Duodenal mucosa (tissue), 2 donors: ENCODE data around the gene NUDC.

Experiments used
- H3K27ac ChIP-seq: one replicate; pipeline ENCODE4 v1.7.0; 2013; ENCODE audit warnings: low read depth, low read length
- H3K27me3 ChIP-seq, 2 donors: one replicate each; pipeline ENCODE4 v1.7.0; 2013; ENCODE audit warnings: low read length in 2 of 2, control low read depth in 1 of 2; ENCODE audit not compliant: insufficient read depth in 2 of 2, control insufficient read depth in 1 of 2
- H3K36me3 ChIP-seq, 2 donors: one replicate each; pipeline ENCODE4 v1.7.0; 2013; ENCODE audit warnings: low read length in 2 of 2, control low read depth in 1 of 2; ENCODE audit not compliant: insufficient read depth in 2 of 2, control insufficient read depth in 1 of 2
- H3K4me1 ChIP-seq, 2 donors: one replicate each; pipeline ENCODE4 v1.7.0; 2013; ENCODE audit warnings: low read length in 2 of 2, control low read depth in 1 of 2; ENCODE audit not compliant: insufficient read depth in 2 of 2, control insufficient read depth in 1 of 2
- H3K4me3 ChIP-seq, 2 donors: one replicate each; pipeline ENCODE4 v1.7.0; 2013; ENCODE audit warnings: low read length in 2 of 2, low read depth in 1 of 2
- H3K9ac ChIP-seq, 2 donors: one replicate each; pipeline ENCODE4 v1.7.0; 2013; ENCODE audit warnings: low read length in 2 of 2, low read depth in 1 of 2
- H3K9me3 ChIP-seq, 2 donors: one replicate each; pipeline ENCODE4 v1.7.0; 2013; ENCODE audit warnings: low read length in 2 of 2, control low read depth in 1 of 2; ENCODE audit not compliant: control insufficient read depth in 1 of 2

The NUDC gene

DNA sequence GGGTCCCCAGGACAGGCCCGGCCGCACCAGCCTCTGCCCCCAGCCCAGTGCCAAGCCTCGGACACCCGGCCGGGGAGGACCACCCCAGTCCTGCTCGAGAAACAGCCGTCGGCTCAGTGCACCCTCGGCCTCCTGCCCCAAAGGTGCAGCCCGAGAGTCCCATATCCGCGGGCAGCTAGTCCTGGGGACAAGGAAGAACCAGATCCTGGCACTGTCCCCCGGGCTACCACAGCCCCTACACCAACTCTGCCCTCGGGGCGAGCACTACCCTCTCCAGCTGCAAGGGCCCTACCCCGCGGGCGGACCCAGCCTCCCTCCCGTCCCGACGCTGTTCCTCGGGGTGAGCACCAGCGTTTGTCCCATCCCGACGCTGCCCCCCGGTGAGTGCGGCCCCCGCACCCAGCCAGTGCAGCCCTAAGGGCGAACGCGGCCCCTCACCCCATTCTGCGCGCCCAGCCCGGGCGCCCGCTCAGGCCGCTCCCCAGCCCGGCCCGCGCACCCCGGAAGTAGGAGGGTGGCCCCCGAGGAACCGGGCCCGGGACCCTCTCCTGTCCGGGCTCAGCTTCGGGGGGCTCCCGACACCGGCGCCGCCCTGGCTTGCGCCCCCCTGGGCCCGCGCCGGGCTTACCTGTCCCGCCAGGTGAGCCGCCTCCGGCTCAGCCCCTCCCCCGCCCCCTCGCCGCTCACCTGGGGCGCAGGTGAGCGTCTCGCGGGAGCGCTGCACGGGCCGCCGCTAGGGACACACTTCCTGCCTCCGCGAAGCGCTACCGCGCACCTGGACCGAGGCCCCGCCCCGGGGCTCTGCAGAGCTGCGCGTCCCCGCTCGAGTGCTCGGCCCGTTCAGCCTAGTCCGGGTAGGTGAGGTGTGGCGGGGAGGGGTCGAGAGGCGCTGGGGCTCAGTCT is 38.4 kb downstream of the NUDC start, which contains the start of gene KDF1:
KDF1 (minus strand) TSS at position 747 of the 903 bp plus-strand sequence. CDS start 8,088 bp downstream, outside the sequence.
- peaks cover 5 to 19% of the 10 kb centered on the region in 2 donors for H3K4me1 ChIP-seq
- H3K9me3 ChIP-seq = no peaks in the 10 kb centered on the region
- H3K4me3 ChIP-seq = peak within 1 kb of the TSS; percentile 89 to 91
- peak within 1 kb of the TSS; percentile 84 to 94 for H3K9ac ChIP-seq
- H3K27ac ChIP-seq = no peak within 1 kb of the TSS
- H3K27me3 ChIP-seq = peaks cover 0 to 7% of the 10 kb centered on the region in 2 donors
- no peaks in the 10 kb centered on the region for H3K36me3 ChIP-seq

GRCh38 chr1:26960625-26960966 is 39.1 kb downstream of the NUDC start:
- H3K36me3 ChIP-seq = no peaks in the 10 kb centered on the region
- H3K9me3 ChIP-seq = no peaks in the 10 kb centered on the region
- H3K27ac ChIP-seq = no peak overlapping the region
- H3K4me3 ChIP-seq = peak overlapping the region; percentile 89 to 91
- peaks cover 0 to 7% of the 10 kb centered on the region in 2 donors for H3K27me3 ChIP-seq
- peak overlapping the region; percentile 84 to 94 for H3K9ac ChIP-seq
- peaks cover 5 to 19% of the 10 kb centered on the region in 2 donors for H3K4me1 ChIP-seq

- Histone ChIP-seq H3K9ac (no peak overlapping the region), H3K27ac (no peak overlapping the region), H3K36me3 (no peaks in the 10 kb centered on the region), H3K4me1 (peaks cover 5 to 19% of the 10 kb centered on the region in 2 donors), H3K4me3 (no peak overlapping the region), H3K27me3 (peaks cover 0 to 7% of the 10 kb centered on the region in 2 donors), H3K9me3 (no peaks in the 10 kb centered on the region)
Observed at GRCh38 chr1:26961826-26962225, 40.3 kb downstream of the NUDC start.

GRCh38 chr1:26965213-26965612 is 43.7 kb downstream of the NUDC start:
- Histone ChIP-seq H3K36me3 (no peaks in the 10 kb centered on the region), H3K4me3 (no peak overlapping the region), H3K4me1 (peaks cover 5% of the 10 kb centered on the region in 2 donors), H3K27me3 (peaks cover 0 to 7% of the 10 kb centered on the region in 2 donors), H3K9me3 (no peaks in the 10 kb centered on the region), H3K9ac (no peak overlapping the region), H3K27ac (no peak overlapping the region)

GRCh38 chr1:26965628-26966027 is 44.1 kb downstream of the NUDC start:
- no peaks in the 10 kb centered on the region for H3K36me3 ChIP-seq
- H3K4me1 ChIP-seq = peaks cover 3 to 5% of the 10 kb centered on the region in 2 donors
- no peaks in the 10 kb centered on the region for H3K9me3 ChIP-seq
- H3K27ac ChIP-seq = no peak overlapping the region
- no peak overlapping the region for H3K9ac ChIP-seq
- no peak overlapping the region for H3K4me3 ChIP-seq
- peaks cover 0 to 2% of the 10 kb centered on the region in 2 donors for H3K27me3 ChIP-seq

- H3K27me3 ChIP-seq = no peaks in the 10 kb centered on the region
- no peaks in the 10 kb centered on the region for H3K4me1 ChIP-seq
- H3K9ac ChIP-seq = no peak overlapping the region
- no peaks in the 10 kb centered on the region for H3K9me3 ChIP-seq
- H3K27ac ChIP-seq = no peak overlapping the region
- no peaks in the 10 kb centered on the region for H3K36me3 ChIP-seq
- no peak overlapping the region for H3K4me3 ChIP-seq
Observed at GRCh38 chr1:26970810-26971209, 49.3 kb downstream of the NUDC start.

DNA sequence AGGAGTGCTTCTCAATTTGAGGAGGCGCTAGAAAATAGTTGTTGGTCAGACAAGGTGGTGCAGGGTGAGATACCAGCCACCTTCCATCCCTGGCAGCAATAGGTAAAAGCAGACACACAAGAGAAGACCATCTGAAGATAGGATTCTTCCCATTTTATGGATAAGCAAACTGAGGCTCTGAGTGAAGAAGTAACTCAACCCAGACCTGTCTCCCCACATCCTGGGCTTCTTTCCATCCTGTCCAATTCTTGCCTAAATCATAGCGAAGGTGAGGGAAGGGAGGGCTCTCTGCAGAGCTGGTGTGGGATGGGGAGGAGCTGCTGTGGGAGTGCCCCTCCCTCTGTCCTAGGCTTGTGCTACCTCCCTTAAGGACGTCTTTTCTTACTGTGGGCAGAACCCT is 50.0 kb downstream of the NUDC start:
- Histone ChIP-seq H3K27me3 (no peaks in the 10 kb centered on the region), H3K27ac (no peak overlapping the region), H3K9ac (no peak overlapping the region), H3K9me3 (no peaks in the 10 kb centered on the region), H3K4me1 (no peaks in the 10 kb centered on the region), H3K4me3 (no peak overlapping the region), H3K36me3 (no peaks in the 10 kb centered on the region)

- no peaks in the 10 kb centered on the region for H3K27me3 ChIP-seq
- peaks cover 0 to 5% of the 10 kb centered on the region in 2 donors for H3K4me1 ChIP-seq
- no peaks in the 10 kb centered on the region for H3K36me3 ChIP-seq
- H3K9me3 ChIP-seq = no peaks in the 10 kb centered on the region
- no peak overlapping the region for H3K9ac ChIP-seq
- H3K27ac ChIP-seq = no peak overlapping the region
- H3K4me3 ChIP-seq = no peak overlapping the region
Observed at GRCh38 chr1:26972390-26972789, 50.8 kb downstream of the NUDC start.

- Histone ChIP-seq H3K36me3 (no peaks in the 10 kb centered on the region), H3K9me3 (no peaks in the 10 kb centered on the region), H3K9ac (no peak overlapping the region), H3K4me1 (peaks cover 0 to 5% of the 10 kb centered on the region in 2 donors), H3K4me3 (no peak overlapping the region), H3K27ac (no peak overlapping the region), H3K27me3 (no peaks in the 10 kb centered on the region)
Observed at GRCh38 chr1:26972821-26973220, 51.3 kb downstream of the NUDC start.

- Histone ChIP-seq H3K4me3 (no peak overlapping the region), H3K36me3 (no peaks in the 10 kb centered on the region), H3K9ac (no peak overlapping the region), H3K27ac (no peak overlapping the region), H3K9me3 (no peaks in the 10 kb centered on the region), H3K4me1 (peaks cover 0 to 5% of the 10 kb centered on the region in 2 donors), H3K27me3 (no peaks in the 10 kb centered on the region)
Observed at GRCh38 chr1:26976621-26977510, 55.3 kb downstream of the NUDC start.
